K562 (cell line): ENCODE results near the gene WIF1. TPM values are rescaled to one million over a fixed set of nuclear protein-coding genes. Genes with fewer than 3 reads are reported as not detected.

Experiments
- ASH1L ChIP-seq: fragments of 450-650 bp; IDR thresholded peaks from 2 replicates; pipeline ENCODE4 v1.6.1; 2018; ENCODE audit warnings: borderline replicate concordance, mild to moderate bottlenecking, low read depth; ENCODE audit not compliant: partially characterized antibody
- CBX1 ChIP-seq: sonication (generic); IDR thresholded peaks from 2 replicates; pipeline ENCODE4 v1.6.1; 2016; ENCODE audit warnings: antibody characterized with exemption, low read depth, mild to moderate bottlenecking
- CEBPZ ChIP-seq: fragments of 150-350 bp; IDR thresholded peaks from 2 replicates; pipeline ENCODE4 v1.6.1; 2014; ENCODE audit warnings: low read depth, mild to moderate bottlenecking, low read length, borderline replicate concordance
- CHD4 ChIP-seq: fragments of 200-600 bp; sonication (generic); IDR thresholded peaks from 3 replicates; pipeline ENCODE4 v1.6.1; 2012; ENCODE audit warnings: low read depth, mild to moderate bottlenecking, mixed read lengths, low read length, inconsistent platforms; ENCODE audit not compliant: insufficient read depth, insufficient replicate concordance, poor library complexity, severe bottlenecking
- DNMT1 ChIP-seq: fragments of 450-650 bp; IDR thresholded peaks from 2 replicates; pipeline ENCODE4 v1.6.1; 2016; ENCODE audit warnings: antibody characterized with exemption, mild to moderate bottlenecking
- GMEB1 ChIP-seq: fragments of 250-450 bp; sonication (Bioruptor Pico); IDR thresholded peaks from 2 replicates; pipeline ENCODE4 v1.4.0; 2020; ENCODE audit warnings: mild to moderate bottlenecking
- NFXL1 ChIP-seq: fragments of 450-650 bp; formaldehyde crosslinking; IDR thresholded peaks from 2 replicates; pipeline ENCODE4 v1.4.0; 2021; ENCODE audit warnings: mild to moderate bottlenecking
- RNF2 ChIP-seq: sonication (generic); IDR thresholded peaks from 2 replicates; pipeline ENCODE4 v1.6.1; 2016
- SREBF2 ChIP-seq: sonication (generic); formaldehyde crosslinking; IDR thresholded peaks from 2 replicates; pipeline ENCODE4 v1.4.0; 2020; ENCODE audit warnings: mild to moderate bottlenecking, missing genetic modification reagents
- TCFL5 ChIP-seq: fragments of 250-450 bp; sonication (Bioruptor Pico); conservative IDR thresholded peaks from 2 replicates; pipeline ENCODE4 v1.6.1; 2021; ENCODE audit warnings: mild to moderate bottlenecking, moderate library complexity, matching md5 sums
- TFAP4 ChIP-seq: sonication (generic); formaldehyde crosslinking; IDR thresholded peaks from 2 replicates; pipeline ENCODE4 v1.8.0; 2022; ENCODE audit warnings: missing genetic modification reagents, mild to moderate bottlenecking, moderate library complexity, borderline replicate concordance
- ZNF12 ChIP-seq: sonication (generic); formaldehyde crosslinking; IDR thresholded peaks from 2 replicates; pipeline ENCODE4 v1.4.0; 2020; ENCODE audit warnings: mild to moderate bottlenecking, missing genetic modification reagents
- ZNF324 ChIP-seq: fragments of 250-450 bp; sonication (Bioruptor Pico); IDR thresholded peaks from 2 replicates; pipeline ENCODE4 v1.4.0; 2020; ENCODE audit warnings: mild to moderate bottlenecking
- ZNF592 ChIP-seq: fragments of 450-650 bp; IDR thresholded peaks from 2 replicates; pipeline ENCODE4 v1.6.1; 2017; ENCODE audit warnings: antibody characterized with exemption, mild to moderate bottlenecking
- ZNF668 ChIP-seq: fragments of 250-450 bp; sonication (Bioruptor Pico); IDR thresholded peaks from 2 replicates; pipeline ENCODE4 v1.8.0; 2022; ENCODE audit warnings: mild to moderate bottlenecking, inconsistent platforms
- ZNF780A ChIP-seq: fragments of 250-450 bp; sonication (Bioruptor Pico); IDR thresholded peaks from 2 replicates; pipeline ENCODE4 v1.5.0; 2021; ENCODE audit warnings: mild to moderate bottlenecking
- polyA plus RNA-seq, 8 experiments: library from polyadenylated mRNA; depleted of rRNA in 4 of 8; stranded (reverse) in 5 of 8; unstranded in 3 of 8; fragments of >200 nt; fragmentation: Nextera tagmentation in 2 of 8; fragmentation: Illumina TruSeq in 1 of 8; extraction: Ambion mirVana in 2 of 8; extraction: Trizol in 1 of 8; gene quantifications; 2 replicates each; pipeline versions ENCODE4 v1.2.1 to v1.2.3, GENCODE V29; 2011 to 2014; ENCODE audit warnings: inconsistent platforms in 1 of 8, missing spikeins in 1 of 8
- total RNA-seq, 7 experiments: library from RNA; depleted of rRNA in 6 of 7; stranded (reverse); fragments of >200 nt in 6 of 7; fragmentation: Illumina TruSeq in 2 of 7; extraction: Trizol in 2 of 7; gene quantifications; 2 replicates each; pipeline versions ENCODE4 v1.2.1 to v1.2.3, GENCODE V29; 2011 to 2021; ENCODE audit warnings: low replicate concordance in 1 of 7

The WIF1 gene
- total and polyA plus RNA-seq, 9 of the 15 experiments (the other 6 are each of a cell fraction or from before 2014, with no cell fraction given): not detected

GRCh38 chr12:65168681-65169319 lies 47.7 kb upstream of the WIF1 start (continued):
- no peak for TF ChIP-seq CEBPZ
- no peak; the same call in 1 of the 2 replicates for TF ChIP-seq ZNF592
- TF ChIP-seq TCFL5 (CRISPR knock-in tag): no peak
- TF ChIP-seq NFXL1 (CRISPR knock-in tag): no peak
- no peak for TF ChIP-seq CHD4
- TF ChIP-seq ASH1L: no peak
- TF ChIP-seq ZNF780A (CRISPR knock-in tag): no peak
- no peak for TF ChIP-seq CBX1
- TF ChIP-seq RNF2: no peak
- no peak for TF ChIP-seq SREBF2 (CRISPR knock-in tag)
- TF ChIP-seq DNMT1: no peak
- TF ChIP-seq GMEB1: no peak
- TF ChIP-seq ZNF12 (CRISPR knock-in tag): no peak
- no peak for TF ChIP-seq ZNF668 (CRISPR knock-in tag)
- TF ChIP-seq TFAP4 (CRISPR knock-in tag): no peak
- TF ChIP-seq ZNF324 (CRISPR knock-in tag): no peak
